ENCODE results near the gene SOCS6.

The SOCS6 gene

DNA sequence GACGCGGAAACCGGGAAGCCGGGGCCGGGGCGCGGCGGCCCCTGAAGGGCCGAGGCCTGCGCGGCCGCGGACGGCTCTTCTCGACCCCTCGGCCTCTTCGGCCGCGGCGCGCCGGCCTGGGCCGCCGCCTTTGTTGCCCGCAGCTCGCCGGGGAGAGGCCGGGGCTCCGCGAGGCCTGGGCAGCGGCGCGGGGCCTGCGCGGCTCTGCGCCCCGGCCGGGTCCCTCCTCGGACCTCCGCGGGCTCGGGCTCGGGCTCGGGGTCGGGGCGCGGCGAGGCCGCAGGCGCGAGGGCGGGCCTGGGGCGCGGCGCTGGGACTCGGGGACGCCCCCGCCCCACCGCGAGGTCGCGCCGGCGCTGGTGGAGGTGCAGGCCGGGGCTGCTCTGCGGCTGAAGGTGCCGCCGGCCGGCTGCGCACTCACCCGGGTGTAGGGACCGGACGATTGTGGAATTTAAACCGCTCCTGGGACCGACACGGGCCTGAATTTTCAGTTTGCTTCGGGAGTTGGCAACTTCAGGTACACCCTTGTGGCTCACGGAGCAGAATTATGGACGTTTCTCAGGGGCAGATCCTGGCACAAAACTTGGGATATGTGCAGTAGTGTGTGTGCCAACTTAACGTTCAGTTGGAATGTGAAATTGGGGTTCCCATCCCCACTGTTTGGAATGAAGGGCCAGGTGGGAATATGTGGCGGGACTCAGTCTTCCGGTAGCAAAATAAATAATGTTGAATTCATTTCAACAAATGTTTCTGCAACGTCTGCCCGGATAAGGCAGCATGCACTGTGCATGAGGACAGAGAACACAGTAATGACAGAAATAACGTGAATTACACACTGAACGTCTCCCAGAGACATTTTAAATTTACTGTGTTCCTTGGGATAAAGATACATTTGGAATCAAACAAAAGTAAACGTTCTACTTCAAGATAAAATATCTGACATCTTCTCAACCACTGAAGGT, 787 bp downstream of the SOCS6 start:
- DNase-seq = no peak

DNA sequence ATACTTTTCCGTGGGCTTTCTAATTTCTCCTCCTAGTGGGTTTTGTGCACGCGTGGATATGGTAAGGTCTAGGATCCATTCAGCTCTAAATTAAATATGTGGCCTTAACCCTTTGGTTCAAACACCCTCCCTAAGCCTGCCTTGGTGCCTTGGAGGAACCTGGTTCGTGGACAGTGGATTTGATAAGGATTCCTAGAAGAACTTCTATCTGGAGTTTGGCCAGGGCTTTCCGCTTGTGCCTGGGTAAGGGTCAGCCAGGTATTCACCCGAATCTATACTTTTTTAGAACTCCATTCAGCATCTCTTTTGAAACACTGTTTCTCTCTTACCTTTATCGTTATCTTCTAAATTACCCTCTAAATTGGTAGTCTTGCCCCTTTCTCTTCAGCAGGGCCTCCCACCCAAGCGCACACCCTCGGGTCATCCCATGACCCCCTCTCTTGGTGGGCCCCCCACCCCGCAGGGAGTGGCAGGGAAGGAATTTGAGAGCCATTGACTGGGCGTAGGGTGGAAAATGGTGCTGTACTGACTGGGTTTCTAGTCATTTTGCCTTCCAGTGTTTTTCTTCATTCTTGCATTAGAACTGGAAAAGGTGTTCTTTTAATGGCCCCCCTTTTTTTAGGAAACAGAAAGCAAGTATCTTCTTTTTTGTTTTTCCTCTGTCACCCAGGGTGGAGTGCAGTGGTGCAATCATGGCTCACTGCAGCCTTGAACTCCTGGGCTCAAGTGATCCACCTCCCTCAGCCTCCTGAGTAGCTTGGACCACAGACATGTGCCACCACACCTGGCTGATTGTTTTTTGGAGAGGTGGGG, 1.8 kb downstream of the SOCS6 start:
- no peak for DNase-seq

DNA sequence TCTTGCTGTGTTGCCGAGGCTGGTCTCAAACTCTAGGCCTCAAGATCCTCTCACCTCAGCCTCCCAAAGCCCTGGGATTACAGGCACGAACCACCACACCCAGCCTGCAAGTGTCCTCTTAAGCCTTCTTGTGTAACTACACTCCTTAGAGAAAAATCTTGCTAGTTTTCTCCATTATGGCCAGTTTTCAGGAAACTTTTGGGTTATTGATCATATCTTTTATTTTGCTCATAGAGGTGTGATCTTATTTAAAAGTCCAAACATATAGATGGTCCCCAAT, 2.4 kb downstream of the SOCS6 start:
- DNase-seq = no peak

DNA sequence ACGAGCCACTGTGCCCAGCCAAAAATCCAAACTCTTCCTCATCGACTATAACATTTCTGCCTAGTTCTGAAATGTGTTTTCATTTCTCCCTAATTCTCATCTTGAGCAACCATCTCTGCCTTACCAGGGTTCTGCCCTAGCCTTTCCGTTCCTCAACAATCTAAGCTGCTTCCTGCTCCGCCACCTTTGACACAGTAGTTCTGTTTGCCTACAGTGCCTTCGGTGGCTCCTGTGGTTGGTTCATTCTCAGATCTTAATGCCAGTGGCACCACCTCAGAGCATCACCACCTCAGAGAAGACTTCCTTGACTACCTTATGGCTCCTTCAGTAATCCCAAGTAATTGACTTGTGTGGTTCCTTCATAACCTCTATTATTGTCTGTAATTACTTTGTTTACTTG, 3.8 kb downstream of the SOCS6 start:
- DNase-seq = no peak

DNA sequence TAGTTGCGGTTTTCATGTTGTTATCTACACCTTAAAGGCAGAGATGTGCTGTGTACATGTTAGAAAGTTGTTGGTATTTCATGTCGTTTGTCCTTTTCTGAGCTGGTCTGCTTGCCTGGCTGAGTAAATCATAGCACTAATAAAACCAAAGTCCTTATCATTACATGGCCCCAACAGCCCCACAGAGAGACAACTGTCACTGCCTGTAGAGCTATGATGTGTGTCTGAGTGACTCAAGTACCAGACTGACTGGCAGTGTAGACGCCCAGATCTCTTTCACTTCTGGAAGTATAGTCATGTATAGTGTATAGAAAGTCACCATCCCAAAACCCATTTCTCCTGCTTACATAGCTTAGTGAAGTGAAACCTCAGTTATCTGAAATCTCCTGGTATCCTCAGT, 4.3 kb downstream of the SOCS6 start:
- DNase-seq = no peak

DNA sequence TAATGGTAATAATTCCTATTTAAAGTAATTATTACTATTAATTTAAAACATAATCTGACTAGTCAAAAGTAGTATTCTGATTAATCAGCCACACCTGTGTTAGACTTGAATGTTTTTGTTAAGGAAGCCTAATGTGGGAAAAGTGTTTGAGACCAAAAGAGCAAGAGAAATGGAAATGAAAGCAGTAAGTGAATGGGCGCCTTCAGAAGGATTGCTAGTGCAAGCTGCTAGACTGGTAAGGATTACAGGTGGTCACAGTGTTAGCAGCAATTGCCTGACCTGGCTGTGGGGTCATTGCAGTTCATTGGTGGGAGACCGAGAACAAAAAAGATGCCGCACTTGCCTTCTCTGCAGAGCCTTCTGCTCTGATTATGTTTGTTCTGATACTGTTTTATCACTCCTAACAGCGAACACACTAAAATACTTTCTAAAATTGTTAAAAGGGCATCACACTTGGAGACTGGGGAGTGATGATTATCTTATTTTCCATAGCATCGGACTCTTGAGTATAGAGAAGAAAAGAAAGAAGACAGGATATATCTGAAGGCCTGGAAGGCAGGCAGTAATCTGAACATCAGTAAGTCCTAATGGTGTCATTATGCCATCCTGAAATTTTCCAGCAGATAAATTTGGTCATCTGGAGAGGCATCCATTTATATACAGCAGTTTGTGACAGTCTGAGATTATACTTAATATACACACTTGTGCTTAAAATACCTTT, 5.8 kb downstream of the SOCS6 start:
- DNase-seq = no peak

DNA sequence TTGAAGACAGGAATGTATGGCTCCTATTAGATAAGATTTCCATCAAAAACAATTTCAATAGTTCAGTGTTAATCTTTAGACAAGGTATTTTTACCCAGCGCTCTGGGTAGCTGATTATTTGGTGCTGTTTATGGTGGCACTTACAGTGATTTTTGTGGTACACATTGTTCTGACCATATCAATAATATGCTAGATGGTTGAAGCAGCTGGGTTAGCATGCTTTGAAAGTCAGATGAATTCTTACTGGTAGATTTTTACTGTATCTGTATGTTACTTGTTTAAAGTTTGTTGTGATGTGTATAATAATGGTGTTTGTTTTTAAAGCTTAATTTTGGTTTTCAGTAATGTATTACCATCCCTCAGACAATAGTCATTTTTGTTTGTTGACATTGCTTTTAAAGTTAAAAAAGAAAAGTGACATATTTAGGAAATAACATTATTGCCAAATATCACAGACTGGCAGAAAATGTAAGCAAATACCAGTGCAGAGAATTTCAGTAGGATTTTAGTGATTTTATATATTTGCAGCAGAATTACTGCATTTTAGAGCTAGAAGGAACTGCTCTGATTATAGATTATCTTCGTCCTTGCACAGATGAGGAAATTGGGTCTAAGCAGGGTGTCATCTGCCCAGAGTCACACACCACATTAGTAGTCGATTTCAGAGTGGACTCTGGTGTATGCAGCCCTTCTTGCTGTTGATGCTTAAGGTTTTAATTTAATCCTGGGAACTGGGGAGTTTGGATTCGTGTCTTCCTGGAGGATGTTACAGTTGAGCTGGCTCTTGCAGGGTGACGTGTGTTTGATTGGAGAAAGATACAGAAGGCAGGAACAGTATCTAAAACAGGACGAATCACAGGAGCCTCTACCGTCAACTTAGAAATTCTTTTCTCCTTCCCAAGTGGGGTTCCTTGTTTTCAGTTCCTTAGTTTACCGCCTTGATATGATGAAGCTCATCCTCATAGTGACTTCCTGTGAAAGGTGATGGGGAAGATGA, 6.6 kb downstream of the SOCS6 start:
- no peak for DNase-seq

DNA sequence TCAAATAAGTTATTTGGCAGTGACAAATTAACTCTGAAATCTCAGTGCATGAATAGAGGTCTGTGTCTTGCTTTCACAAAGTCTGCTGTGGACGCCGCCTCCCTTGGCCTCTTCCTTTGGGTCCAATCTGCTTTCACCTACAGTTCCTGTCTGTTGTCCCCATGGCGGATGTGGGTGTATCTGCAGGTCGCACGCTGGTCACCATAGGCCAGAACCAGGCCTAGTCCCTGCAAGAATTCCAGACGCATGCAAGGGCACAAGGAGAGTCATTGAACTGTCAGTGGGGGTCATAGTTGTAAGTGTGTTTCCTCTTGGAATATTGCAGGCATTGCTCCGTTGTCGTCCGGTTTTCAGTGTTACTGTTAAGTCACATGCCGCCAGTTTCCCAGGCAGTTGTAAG, 7.4 kb downstream of the SOCS6 start:
- no peak for DNase-seq

DNA sequence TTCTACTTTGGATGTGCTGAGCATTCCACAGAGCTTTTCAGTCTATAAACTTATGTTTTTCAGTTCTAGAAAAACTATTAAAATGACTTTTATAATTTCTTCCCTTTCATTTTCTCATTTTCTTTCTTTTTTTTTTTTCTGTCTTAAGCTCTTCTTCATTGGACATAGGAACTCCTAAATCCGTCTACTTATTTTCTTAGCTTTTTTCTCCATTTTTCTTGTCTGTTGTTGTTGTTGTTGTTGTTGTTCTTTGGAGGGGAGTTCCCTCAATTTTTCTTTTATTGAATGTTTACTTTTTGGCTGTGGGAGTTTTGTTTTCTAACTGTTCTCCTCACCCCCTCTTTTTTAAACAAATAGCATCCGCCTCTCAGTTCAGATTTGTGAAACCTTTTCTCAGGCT, 7.9 kb downstream of the SOCS6 start:
- no peak for DNase-seq

DNA sequence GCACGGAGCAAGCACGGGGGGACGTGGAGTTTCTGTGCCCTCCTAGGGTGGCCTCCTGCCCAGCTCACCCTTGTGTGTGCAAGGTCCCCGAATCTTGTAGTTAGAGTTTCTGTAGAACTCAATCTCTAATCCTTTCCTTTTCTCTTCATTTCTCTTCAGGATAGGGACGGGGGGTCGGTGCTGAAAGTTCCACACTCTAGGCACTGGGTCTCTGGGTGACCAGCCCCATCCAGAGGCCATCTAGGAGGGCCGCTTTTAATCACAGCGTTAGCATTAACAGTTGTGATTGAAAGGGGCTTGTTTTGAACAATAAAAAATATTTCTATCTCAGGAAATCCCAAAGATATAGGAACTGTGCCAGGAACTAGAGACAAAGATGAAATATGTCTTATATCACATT, 10.5 kb downstream of the SOCS6 start:
- DNase-seq = no peak

DNA sequence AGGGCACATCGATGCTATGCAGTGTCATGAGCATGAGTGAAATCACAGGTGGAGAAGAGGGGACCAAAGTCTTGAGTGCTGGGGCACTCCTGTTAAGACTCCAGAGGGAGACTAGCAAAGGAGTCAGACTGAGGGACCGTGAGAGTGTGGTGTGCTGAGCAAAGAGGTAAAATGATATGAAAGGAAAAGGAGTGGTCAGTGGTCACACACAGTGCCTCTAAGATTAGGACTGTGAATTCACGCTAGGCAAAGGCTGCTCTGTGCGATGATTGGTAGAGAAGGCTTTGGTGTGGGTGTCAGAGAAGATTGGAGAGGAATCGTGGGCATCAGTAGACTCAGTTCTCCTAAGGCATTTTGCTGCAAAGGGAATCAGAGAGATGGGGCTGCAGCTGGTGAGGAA, 12.8 kb downstream of the SOCS6 start:
- no peak for DNase-seq

DNA sequence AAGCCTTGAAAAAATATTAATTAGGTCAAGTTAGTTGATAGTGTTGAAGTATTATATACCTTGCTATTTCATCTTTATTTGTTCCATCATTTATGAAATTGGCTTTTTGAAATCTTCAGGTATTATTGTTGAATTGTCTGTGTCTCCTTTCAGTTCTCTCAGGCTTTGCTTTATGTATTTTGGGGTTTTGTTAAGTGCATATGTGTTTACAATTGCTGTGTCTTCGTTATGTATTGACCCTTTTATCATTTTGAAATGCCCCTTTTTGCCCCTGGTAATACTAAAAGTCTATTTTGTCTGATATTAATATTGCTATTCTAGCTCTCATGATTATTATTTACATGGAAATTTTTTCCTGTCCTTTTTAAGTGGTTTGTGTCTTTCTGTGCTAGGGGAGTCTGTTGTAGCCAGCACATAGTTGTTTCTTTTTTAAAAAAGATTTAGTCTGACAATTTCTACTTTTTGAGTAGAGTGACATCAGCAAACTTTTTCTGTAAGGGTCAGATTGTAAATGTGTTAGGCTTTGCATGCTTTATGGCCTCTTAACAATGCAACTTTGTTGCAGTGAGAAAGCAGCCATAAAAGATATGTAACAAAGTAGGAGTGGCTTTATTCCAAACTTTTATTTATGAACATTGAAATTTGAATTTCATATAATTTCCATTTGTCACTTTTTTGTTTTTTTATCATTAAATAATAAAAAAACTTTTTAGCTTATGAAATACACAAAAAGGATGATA, 19.9 kb downstream of the SOCS6 start:
- DNase-seq = no peak

DNA sequence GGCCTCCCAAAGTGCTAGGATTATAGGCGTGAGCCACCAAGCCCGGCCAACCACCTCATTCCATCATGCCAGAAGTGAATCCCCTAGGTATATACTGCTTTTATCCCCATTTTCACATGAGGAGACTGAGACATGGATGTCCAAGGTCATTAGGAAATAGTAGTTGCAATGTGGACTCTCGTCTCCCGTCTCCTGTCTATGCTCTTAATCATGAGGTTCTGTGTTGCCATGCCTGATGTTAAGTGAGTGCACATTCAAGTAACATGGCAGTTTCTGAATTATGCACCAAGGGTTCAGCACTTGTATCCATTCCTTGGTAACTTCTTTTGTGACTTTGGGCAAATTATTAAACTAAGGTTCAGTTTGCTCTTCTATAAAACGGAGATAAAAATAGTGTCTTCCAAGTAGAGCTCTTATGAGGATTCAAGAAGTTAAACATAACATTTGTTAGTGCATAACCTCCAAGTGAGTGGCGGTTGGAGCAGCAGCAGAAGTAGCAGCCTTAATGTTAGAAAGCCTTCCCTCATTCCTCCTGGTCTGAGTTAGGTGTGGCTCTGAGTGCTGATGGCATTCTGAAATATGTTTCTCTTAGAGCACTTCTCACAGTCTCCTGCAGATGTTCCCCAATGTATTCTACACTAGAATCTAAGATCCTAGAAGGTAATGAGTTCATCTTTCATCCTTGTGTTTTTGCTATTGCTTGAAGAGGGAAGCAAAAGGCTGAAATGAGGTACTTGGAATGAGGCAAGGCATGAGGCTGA, 21.9 kb downstream of the SOCS6 start:
- DNase-seq = no peak

DNA sequence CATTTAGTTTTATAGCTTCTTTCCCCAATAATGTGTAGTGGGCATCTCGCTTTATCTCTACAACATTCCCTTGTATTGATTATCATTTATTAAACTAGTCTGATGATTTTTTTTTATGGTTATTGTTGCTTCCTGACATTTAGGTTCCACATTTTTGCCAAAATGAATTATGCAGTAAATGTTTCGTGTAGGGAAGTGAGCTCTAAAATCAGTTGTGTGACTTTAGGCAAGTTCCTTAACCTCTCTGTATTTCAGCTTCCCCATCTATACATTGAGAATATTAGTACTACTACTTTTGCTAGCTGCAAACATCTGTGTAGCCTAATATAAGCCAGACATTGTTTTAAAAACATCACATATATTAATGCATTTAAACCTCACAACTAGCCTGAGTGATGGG, 22.9 kb downstream of the SOCS6 start:
- DNase-seq = no peak

DNA sequence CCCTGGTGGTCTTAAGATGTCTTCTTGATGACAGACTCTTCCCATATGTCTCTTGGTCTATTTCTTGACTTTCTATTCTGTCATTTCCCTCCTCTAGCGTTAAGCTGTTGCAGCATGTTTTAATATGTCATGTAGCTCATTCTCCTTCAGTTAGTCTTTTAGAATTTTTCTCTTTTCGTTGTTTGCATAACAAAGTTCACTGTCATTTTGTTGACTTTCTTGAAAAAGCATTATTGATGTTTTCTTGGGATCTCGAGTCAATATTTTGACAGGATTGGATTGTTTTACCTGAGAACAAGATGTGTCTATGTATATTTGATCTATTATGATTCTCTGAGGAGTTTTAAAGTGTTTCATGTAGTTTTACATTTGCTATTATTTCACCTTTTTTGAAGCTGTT, 24.8 kb downstream of the SOCS6 start:
- DNase-seq = no peak

DNA sequence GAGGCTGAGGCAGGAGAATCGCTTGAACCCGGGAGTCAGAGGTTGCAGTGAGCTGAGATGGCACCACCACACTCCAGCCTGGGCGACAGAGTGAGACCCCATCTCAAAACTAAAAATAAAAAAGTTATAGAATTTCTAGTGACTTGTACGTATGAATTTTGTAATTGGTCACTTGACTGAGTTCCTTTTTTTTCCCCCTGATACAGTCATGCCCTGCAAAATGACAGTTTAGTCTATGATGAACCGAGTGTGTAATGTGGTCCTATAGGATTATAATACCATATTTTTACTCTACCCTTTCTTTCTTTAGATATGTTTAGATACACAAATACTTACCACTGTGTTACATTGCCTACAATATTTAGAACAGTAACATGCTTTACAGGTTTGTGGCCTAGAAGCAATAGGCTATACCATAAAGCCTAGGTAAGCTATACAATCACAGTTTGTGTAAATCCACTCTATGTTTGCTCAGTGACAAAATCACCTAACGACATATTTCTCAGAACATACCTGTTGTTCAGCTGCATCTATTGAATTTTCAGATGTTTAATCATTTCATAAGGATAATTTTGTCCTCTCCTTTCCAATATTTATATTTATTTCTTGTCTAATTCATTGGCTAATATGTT, 25.4 kb downstream of the SOCS6 start:
- DNase-seq = no peak

DNA sequence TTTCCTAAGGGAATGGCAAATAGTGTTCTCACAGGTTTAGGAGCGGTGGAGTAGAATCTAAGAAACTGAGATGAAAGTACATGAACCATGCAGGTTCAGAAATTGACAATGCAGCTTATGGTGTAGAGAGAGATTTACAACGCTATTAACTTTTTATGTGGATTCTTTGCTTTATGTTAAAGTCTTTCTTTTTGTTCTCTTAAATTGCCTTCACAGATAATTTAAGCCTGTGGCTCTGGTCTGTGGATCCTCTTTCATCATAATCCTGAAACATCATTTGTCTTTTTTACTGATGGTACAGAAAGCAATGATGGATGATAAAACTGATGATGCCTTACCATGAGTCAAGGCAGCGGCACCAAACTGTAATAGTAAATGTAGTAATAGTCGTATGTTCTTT, 30.3 kb downstream of the SOCS6 start:
- no peak for DNase-seq

DNA sequence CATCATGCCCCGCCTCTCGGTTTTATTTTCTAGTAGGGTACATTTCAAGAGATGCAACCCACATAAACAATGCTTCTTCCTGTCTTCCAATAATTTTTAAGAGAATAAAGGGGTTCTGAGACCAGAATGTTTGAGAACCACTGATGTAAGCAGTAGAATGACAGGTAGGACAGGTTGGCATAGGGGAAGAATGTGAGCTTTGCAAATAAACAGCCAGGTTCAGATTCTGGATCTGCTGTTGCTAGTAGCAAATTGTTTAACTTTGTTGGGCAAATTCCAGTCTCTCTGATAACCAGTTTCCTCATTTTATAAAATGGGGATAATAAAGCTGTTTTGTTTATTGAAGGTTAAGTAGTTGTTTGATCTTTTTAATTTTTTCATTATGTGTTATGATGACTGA, 32.8 kb downstream of the SOCS6 start:
- no peak for DNase-seq

DNA sequence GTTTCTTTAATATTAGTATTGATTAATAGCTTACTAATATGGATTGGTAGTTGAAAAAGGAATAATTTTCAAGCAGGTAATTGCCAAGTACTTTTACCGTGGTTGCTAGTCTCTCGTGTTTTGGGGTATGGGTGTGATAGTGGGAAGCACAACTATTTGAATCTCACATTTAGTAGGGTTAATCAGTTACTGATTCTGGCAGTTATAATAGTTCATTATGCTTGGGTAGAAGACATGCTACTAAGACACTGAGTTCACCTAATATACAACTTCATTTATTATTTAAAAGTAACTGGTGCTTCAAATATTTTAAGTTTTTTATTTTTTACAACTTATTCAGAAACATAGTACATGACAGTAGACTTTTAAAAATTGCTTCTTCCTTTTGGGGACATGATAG, 33.5 kb downstream of the SOCS6 start:
- DNase-seq = no peak

DNA sequence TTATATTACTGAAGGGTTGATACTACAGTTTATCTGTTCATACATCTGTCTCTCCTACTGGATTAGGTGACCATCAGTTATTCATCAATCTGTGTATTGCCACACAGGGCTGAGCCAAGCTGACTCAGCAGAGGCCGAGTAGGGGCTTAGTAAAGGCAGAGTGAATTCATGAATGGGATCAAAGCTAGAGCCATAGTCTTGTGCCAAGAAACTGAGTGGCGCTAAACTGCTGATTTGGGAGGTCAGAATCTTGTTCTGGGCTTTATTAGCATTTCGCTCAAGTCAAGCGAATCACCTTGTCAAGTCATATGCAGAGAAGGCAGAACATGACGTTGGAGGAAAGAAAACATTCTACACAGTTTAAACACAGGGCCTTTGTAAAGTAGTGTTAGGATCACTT, 34.1 kb downstream of the SOCS6 start:
- no peak for DNase-seq

Data from GF-D8 (cell line).